GM19328 (cell line): ENCODE data around the gene CILP2.

ENCODE experiments used
- ATAC-seq: cut with Tn5 transposase; IDR thresholded peaks from one replicate; pipeline ENCODE4 v1.9.1; 2021; ENCODE audit warnings: mild to moderate bottlenecking, moderate library complexity; ENCODE audit not compliant: unreplicated experiment

Gene CILP2

DNA sequence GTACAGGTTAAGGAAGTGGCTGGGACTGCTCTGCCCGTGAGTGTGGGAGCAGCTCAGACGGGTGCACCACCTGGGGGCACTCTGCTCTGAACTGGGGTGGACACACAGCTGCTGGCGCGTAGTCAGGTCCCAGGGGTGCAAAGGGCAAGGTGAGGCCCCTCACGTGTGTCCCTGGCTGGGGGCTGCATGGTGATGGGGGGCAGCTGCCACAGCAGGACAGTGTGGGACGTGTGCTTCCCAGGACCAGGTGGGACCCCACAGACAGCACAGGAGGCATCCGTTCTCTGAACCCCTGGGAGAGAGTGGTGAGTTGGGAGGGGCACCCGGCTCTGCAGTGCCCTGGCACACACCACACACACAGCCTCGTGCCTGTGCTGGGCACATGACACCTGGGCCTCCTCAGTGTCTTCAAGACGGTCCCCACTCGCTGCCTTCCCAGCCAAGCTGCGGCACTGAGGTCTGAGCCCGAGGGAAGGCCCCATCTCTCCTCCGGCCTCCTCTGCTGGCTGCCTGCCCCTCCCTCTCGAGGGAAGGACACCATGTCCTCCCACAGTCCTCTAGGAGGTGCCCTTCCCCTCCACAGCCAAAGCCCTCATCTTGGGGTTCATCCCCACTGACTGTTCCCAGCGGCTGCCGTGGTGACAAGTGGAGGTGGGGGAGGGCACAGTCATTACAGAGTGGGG lies 24.7 kb downstream of the CILP2 start:
- no peak for ATAC-seq

DNA sequence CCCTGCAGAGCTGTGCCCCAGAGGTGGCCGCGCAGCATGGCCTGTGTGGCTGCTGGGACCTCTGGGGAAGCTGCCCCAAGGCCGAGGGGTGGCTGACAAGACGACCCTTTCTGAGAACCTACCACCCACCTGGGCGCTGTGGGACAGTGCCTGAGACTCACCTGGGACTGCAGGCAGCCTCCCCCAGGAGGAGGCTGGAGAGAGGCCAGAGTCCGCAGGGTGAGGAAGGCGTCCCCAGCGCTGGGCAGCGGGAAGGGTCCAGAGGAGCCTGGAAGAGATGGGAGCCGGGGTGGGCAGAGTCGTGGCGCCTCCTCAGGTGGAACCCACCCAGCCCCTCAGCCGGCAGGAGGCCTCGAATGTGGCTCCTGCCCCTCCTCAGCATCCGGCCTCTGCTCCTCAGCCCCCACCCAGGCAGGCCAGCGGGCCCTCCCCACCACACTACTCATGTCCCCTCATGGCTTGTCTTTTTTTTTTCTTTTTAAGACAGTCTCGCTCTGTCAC lies 25.3 kb downstream of the CILP2 start:
- ATAC-seq = no peak

DNA sequence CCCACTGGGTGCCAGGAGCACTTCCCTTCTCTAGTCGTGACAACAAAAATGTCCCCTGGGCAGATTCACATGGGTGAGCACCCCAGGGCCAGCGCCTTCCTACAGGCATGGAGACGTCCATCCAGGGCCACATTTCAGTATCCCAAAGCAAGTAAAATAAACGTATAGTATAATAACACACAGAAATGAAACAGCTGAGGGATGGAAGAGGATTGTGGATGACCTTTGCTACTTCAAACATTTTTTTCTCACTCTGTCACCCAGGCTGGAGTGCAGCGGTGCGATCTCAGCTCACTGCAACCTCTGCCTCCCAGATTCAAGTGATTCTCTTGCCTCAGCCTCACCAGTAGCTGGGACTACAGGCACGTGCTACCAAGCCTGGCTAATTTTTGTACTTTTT lies 28.2 kb downstream of the CILP2 start:
- ATAC-seq = no peak

DNA sequence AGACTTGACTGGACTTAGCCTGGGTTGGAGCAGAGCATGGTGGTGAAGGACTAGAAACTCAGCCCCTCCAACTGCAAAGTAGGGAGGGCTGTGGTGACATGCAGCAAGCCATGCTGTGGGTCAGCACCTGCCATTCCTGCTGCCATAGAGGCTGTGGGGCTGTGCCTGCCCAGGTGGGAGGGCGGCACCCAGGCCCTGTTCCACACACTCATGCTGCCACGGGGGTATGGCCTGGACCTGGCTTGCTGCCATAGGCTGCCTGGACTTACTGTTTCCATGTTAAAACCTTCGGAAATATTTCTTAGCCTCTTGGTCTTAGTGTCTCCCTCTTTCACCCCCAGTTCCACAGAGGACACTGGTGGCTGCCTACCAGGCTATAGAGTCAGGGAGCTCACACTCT lies 29.3 kb downstream of the CILP2 start:
- ATAC-seq = no peak

DNA sequence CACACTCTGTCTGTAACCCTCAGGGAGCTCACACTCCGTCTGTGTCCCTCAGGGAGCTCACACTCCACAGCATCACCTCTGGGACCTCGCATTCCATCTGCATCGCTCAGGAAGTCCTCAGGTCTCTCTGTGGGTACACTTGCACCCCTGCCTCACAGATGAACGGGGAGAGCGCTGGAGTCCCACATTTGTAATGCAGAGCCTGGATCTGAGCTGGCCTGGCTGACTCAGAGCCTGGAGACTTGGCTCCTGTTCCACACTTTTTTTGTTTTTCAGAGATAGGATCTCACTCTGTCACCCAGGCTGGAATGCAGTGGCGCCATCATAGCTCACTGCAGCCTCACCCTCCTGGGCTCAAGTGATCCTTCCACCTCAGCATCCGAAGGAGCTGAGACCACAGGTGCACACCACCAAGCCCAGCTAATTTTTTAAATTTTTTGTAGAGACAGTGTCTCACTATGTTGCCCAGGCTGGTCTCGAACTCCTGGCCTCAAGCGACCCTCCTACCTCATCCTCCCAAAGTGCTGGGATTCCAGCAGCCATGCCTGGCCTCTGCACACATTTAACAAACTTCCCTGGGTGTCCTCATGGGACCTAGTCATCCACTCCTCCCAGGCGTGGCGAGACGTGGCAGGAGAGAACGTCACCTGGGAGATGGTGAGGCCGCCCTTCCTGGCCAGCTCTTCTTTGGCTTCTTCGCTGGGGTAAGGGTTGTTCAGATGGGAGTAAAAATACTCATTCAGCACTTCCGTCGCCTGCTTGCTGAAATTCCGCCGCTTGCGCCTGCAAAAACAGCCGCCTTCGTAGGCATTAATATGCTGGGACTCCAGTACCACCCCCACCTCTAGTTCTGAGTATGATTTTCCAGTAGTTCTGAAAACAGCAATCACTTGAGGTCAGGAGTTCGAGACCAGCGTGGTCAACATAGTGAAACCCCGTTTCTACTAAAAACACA lies 31.0 kb downstream of the CILP2 start:
- no peak for ATAC-seq

DNA sequence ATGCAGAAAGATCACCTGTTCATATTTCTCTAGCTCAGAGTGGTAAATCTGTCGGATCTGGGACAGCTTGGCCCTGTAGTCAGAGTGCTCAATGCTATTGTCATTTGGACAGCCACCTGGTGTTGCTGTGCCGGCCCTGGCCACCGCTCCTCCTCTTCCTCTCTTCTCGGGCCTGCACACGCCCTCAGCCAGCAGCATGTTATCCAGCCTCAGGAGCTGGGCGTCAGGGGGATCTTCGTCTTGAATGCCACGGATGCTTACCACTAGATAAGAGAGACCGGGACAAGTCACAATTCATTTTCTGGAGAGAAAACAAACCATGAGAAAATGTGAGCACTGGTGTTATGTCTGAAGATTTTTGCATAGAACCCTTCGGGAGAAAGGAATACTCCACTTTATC lies 32.5 kb downstream of the CILP2 start:
- no peak for ATAC-seq

DNA sequence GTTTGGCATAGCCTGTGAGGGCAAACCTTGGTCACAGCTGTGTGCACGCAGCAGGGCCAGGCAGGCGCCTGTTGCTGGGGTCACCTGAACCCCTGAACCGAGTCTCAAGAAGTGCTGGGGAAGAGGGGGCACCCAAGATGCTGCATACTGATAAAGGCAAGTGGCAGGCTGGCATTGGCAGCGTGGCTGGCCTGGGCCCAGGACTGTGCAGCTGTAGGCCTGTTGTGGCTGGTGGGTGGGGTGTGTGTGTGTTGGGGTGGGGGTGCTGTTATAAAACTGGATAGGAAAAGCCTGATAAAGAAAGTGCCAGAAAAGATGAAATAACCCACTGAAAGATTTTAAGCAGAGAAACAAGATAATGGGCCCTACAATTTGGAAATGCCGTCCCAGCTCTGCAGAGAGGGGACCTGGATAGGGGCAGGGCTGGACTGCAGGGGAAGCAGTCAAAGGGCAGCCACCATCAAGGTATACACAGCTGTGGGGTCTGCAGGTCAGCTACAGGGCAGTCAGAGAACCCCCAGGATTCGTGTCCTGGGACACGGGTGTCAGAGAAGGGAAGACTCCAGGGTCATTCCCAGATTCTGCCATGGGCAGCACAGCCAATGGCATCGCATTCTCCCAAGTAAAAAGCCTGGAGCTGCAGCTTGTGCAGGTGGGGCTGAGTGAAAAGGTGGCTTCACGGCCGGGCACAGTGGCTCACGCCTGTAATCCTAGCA lies 33.2 kb downstream of the CILP2 start:
- ATAC-seq = no peak

DNA sequence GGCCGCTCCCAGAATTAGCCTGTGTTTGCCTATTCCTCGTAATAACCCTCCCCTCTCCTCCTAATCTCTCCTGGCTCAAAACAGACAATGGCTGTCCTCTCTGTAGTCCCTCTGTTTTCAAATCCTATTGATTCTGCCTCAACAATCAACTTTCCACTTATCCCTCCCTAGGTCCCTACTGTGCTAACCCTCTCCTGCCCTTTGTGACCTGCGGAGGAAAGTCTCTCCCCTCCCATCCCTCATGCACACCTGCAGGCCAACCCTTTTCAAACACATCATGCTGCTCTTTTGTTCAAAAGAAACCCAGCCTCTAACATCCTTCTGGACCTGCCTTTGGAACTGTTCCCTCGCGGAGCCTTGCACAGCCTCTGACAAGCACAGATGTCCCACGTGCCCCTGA lies 37.3 kb downstream of the CILP2 start:
- ATAC-seq = no peak

DNA sequence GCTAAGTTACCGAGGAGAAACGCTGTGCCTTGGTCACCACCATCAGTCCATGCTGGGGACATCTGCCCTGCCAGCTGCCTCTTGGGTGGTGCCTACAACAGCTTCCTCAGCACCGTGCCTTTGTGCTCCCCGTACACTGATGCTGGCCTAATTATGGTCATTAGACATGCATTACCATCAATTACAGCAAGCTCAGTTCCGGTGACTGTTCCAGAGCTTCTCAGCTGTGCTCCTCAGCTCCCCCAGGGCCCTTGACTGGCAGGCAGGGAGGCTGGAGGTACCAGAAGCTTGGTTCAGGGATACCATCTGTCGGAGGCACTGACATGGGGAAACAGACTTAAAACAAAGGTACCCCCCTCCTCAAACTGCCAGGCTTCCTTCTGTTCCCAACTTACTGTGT lies 40.2 kb downstream of the CILP2 start:
- no peak for ATAC-seq

DNA sequence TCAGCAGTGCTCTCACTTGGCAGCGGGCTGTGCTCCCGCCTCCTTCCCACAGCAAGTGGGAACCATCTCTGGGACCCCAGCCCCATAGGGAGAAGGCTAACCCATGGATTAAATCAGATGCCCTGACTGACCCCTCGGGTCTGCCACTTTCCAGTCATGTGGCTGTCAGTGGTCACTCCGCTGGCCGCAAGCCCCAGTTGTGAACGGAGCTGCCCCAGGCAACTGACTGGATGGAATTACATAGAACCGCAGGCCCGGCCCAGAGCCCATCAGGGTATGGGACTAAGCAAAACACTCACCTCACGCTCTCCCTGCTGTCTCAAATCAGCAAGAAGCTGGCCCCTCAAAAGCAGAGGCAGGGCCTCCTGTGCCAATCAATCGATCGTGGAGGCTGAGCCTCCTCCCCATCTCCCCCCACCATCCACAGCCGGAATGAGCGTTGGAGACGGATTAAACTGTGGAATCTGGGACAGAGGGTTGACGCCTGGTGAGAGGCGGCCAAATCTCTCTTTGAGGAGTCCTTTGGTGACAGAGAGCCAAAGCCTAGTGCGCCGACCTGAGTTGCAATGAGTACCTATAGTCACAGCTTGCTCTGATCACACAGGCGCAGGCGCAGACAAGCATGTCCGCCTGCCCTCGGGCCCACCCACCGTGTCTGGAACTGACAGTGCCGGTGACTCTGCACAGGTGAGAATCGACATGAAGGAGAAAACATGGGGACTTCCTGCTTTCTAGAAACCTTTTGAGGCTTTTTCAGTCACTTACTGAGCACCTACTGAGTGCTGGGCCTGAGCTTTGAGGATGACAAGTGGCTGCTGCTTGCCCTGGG lies 41.7 kb downstream of the CILP2 start:
- ATAC-seq = no peak

DNA sequence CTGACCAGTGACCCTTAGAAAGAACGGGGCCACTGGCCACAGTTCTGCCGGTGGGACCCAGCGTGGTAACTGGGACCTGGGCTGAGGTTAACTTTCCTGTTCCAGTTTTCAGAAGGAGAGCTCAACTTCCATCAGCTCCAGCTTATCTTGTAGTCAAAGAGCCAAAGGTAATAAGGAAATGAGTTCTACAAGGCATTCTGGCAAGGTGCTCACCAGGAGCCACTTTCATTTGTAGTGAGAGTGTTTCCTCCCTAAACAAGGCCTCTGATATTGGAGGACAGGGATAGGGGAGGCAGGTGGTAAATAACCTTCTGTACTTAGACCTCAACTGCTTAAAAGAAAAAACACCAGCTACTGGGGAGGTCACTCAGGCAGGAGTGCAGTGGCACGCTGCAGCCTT lies 42.4 kb downstream of the CILP2 start:
- no peak for ATAC-seq

DNA sequence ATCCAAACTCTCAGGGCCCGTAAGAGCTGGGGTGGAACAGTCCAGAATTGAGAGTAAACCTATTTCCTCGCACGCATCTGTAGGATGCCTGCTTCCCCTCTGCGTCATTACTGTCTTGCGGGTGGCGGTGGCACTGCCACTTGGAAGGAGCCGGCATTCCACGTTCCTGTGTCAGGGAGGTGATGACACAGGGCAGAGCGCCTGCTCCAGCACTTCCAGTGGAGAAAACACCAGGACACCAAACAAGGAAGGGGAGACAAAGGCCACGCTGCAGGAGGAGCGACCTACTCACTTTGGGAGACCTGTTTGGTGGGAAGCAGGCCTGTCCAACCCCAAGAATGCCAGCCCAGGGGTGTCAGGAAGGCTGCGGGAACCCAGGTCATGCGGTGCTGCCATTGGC lies 43.3 kb downstream of the CILP2 start:
- no peak for ATAC-seq

DNA sequence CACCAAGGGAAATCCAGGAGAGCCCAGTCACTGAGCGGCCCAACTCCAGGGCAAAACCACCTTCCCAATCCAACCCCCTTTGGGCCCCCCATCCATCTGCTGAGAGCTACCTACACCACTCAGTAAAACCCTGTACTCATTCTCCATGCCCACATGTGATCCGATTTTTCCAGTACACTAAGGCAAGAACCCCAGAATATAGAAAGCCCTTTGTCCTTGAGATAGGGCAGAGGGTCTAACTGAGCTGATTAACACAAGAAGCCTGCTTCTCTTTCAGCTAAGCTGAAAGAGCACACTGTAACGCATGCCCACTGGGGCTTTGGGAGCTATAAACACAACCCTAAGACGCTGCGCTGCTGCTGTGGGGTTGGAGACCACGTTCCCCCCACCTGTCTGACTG lies 44.4 kb downstream of the CILP2 start:
- no peak for ATAC-seq

DNA sequence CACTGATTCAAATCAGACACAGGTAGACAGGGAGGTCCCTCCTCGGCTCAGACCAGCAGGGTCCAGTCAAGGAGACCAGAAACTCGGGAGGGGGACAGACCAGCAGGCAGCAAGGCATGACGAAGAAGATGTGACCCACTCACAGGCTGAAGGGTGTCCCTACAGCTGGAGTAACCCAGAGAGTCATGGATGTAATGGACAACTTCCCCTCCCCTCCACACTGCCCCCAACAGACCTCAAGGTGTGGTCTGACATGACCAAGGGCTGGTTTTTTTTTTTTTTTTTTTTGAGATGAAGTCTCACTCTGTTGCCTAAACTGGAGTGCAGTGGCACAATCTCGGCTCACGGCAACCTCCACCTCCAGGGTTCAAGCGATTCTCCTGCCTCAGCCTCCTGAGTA lies 46.3 kb downstream of the CILP2 start:
- no peak for ATAC-seq

DNA sequence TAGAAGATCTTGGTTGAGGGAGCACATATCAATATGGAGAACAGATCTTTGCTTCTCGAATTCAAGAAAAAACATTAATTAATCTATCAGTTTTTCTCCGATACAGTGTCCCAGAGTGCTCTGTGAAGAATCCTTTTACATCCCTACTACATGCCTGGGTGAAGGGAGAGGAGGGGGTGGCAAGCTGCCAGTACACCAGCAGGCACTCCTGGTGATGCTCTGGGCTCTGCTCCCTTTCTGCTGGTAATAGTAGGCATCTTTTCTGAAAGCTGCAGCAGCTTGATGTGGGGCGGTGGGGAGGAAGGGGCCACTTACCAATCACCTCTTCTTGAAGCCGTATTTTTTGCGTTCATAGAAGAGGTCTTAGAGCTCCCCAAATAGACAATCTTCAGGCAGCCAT lies 49.7 kb downstream of the CILP2 start:
- no peak for ATAC-seq

DNA sequence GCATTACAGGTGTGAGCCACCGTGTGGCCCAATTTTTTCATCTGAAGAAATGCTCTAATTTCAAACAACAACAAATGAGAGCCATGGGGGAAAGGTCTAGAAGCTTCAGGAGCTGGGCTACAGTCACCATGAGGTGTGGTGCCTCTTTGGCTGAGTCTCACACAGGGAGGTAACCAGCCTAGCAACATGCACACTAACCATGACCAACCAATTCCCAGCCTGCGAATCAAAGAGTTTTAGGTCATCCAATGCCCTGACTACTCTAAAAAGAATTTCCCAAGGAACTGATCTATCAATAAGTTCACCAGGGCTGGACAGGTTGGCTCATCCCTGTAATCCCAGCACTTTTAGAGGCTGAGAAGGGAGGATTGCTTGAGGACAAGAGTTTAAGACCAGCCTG lies 50.5 kb downstream of the CILP2 start:
- no peak for ATAC-seq

DNA sequence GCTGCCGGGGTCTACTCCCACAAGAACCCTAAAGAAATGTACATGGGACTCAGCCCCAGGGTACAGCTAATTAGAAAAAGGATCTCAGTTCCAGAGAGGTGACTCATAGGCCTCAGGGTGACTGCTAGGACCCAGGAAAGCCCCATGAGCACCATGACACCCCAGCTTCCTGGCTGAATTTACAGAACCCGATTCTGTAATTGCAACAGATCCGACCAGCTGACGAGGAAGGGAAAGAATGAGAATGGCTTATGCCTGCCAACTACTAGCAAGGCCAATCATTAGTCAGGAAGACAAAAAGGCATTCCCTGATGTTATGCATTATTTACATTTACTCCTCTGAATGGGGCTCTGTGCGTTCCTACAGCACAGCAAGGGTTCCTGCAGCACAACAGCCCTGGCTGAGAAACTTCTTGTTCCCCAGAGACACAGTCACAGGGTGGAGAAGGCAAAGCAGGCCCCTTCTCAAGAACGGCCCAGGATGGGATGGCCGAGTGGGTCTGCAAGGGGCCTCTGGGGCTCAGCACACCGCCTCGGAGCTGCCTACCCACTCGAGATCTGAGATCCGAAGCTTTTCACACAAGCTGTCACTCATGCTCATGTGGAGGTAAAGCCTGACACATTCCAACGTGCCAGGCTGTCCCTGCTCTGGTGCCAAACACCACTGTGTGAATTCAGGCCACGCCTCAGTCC lies 53.2 kb downstream of the CILP2 start:
- peak; percentile 64 for ATAC-seq

DNA sequence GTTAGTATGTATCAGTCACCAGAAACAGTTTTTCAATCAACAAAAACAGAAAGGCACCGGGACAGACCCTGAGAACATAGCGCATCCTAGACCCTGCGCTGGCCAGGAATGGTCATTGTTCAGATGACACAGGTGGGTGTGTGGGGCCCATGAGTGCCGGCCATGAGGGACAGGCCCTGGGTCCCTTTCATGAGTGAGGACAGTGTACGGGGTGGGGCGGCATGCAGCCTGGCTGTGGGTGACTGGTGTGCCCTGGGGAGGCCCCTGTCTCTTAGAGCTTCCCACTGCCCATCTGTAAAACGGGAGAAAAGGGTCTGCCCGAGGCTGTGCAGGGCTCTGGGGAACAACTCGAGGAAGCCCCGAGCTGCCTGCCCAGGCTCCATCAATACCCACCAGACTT lies 54.6 kb downstream of the CILP2 start:
- no peak for ATAC-seq

DNA sequence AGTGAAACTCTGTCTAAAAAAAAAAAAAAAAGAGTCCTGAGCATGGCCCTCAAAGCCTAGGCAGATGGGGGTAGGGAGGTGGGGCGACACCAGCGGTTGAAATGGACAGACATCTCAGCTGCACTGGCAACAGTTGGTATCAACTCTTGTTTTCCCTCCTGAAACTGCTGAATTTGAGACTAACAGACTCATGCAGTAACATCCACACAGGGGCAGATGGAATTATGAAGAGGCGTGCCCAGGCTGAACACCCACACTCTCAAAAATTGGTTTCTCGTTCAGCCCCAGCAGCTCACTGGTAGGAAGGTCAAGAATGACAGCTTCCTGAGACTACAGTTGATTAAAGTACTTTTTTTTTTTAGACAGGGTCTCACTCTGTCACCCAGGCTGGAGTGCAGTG lies 56.3 kb downstream of the CILP2 start:
- ATAC-seq = no peak

DNA sequence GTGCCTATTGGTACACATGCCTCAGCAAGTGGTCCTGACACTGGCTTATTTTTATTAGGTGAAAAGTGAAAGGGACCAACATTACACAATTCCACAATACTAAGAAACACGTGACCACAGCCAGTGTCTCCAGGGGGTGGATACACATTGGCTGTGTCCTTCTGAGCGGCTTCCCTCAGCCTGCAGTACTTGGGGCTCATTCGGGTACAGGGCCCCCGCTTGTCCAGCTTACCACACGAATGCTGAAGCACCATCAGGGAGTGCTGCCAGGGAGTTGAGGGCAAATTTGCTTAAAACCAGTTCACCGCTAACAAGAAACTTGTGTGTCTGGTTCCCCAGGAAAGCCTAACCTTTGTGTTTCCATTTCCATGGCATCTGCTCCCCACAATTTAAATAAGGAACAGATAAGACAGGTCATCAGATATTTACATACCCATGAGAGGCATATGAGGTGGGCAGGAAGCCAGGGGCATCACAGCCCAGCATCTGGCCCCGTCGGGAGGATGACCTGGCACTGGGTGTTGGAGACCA lies 57.2 kb downstream of the CILP2 start:
- ATAC-seq = no peak
